ENCODE measurements around the gene COL19A1. TPM values are rescaled to one million over a fixed set of nuclear protein-coding genes. Genes with fewer than 3 reads are reported as not detected.

The COL19A1 gene
- total RNA-seq, result not detected in 2 replicates

DNA sequence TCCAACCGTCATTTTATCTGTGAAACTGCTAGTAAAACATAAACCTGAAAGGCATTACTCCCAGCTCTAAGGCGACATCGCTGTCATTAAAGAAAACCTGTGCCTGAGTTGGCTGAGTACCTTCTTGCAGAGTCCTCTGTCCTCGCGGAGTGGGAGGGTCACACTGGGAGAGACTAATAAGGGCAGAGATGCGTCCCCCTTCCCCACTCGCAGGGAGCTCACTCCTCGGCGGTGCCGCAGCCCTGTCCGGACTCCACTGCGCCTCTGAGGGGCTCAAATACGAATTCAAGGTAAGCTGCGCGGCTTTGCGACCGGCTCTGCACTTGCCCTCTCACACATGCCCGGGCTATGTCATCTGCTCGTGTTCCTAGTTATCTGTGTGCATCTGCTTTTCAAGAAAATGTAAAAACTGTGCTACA, at the start of gene COL19A1:
Gene COL19A1, plus strand, starts transcription at position 206 of the 419 bp plus-strand sequence. CDS start 13,012 bp downstream, outside the sequence.

Small RNA genes lying within 50 kb of the gene (small RNA-seq; reads per million reads assigned to genes)
- gene RPL37P15, result not detected

Other genes with a start within 250 kb of the COL19A1 start
- 27.2 and 32.0 TPM in 2 replicates for gene LMBRD1, start 69.5 kb upstream of the COL19A1 start, total RNA-seq

Data from thoracic aorta endothelial cell (primary cell).